GM12892 (cell line): Measurements from ENCODE around the gene STAC.

Experiments used
- POLR2A ChIP-seq: IDR thresholded peaks from 2 replicates; pipeline ENCODE4 v1.6.1; 2011; ENCODE audit warnings: low read depth, low read length, control low read depth
- POLR2AphosphoS5 ChIP-seq: IDR thresholded peaks from 2 replicates; pipeline ENCODE4 v1.6.1; 2011; ENCODE audit warnings: low read depth, low read length, control low read depth
- TAF1 ChIP-seq: IDR thresholded peaks from 2 replicates; pipeline ENCODE4 v1.6.1; 2011; ENCODE audit warnings: low read depth, mild to moderate bottlenecking, control low read depth, low read length, borderline replicate concordance

DNA sequence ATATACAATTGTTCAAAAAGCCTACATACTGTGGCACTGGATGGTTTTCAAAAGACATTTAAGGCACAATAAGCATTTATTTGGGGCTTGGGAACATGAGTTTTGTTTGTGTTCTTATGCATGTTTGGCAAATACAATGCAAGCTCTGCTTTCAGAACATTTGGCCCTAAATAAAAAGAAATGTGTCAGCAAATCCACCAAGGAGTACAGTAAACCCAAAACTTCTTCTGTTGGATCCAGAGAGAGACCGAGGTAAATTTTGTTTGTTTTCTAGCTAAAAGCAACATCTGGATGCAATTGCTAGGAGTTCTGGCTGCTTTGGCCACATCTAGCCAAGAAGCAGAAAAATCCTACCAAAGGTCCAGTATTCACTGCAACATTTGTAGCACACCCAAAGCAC is 215.2 kb downstream of the STAC start:
- TF ChIP-seq POLR2AphosphoS5 (no peak), POLR2A (no peak), TAF1 (no peak)
